Measurements from ENCODE around the gene HIPK3.

DNA sequence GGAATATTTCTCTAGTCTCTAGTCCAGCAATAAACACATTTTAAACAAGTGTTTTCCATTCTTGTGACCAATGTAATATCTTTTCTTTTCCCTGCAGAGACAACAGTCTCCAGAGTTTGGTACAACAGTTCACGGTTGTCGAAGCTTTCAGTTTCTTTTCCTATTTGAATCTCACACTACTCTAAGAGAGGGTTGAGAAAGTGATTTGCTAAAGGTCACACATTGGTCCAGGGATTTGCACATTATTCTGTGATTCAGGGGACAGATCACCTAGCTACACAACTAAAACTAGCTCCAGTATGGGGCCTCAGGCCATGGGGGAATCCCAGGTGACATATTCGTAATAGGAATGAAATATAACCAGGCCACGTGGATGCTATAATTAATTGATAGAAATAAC is 132.5 kb downstream of the HIPK3 start:
- TF ChIP-seq CTCF (IDR thresholded peaks at IDR 0.05; ENCODE audit: insufficient read depth, low read depth, low read length) (no peak), EZH2 (IDR thresholded peaks at IDR 0.05; ENCODE audit: insufficient read depth, low read length) (no peak)
